HEK293T (cell line): ENCODE measurements around the gene KBTBD13.

Experiments
- CTCF ChIA-PET: fragments of 350-600 bp; formaldehyde crosslinking; extraction: SDS; loops from one replicate; lab custom pipeline; 2021; ENCODE audit warnings: antibody characterized with exemption, inconsistent platforms; lab: Yijun Ruan, JAX
- POLR2A ChIA-PET: fragments of 350-600 bp; formaldehyde crosslinking; extraction: SDS; loops from one replicate; lab custom pipeline; 2020; ENCODE audit warnings: antibody characterized with exemption, inconsistent platforms; lab: Yijun Ruan, JAX
- DNase-seq: peaks from one replicate; pipeline ENCODE4 v3.0.0; 2012; ENCODE audit warnings: mixed read lengths; ENCODE audit errors: extremely low spot score
- ARNT ChIP-seq: fragments of 450-650 bp; IDR thresholded peaks from 2 replicates; pipeline ENCODE4 v1.6.1; 2017; ENCODE audit warnings: mild to moderate bottlenecking
- BHLHE40 ChIP-seq: fragments of 450-650 bp; IDR thresholded peaks from 2 replicates; pipeline ENCODE4 v1.6.1; 2016; ENCODE audit warnings: mild to moderate bottlenecking, moderate library complexity, borderline replicate concordance
- CTBP1 ChIP-seq: fragments of 450-650 bp; IDR thresholded peaks from 2 replicates; pipeline ENCODE4 v1.6.1; 2016; ENCODE audit warnings: borderline replicate concordance
- ELF4 ChIP-seq: fragments of 450-650 bp; IDR thresholded peaks from 2 replicates; pipeline ENCODE4 v1.6.1; 2017; ENCODE audit warnings: antibody characterized with exemption
- FOXA1 ChIP-seq: fragments of 450-650 bp; IDR thresholded peaks from 2 replicates; pipeline ENCODE4 v1.6.1; 2016; ENCODE audit warnings: mild to moderate bottlenecking
- FOXK2 ChIP-seq: fragments of 450-650 bp; IDR thresholded peaks from 2 replicates; pipeline ENCODE4 v1.6.1; 2016; ENCODE audit warnings: mild to moderate bottlenecking
- FOXM1 ChIP-seq: fragments of 450-650 bp; IDR thresholded peaks from 2 replicates; pipeline ENCODE4 v1.6.1; 2017; ENCODE audit warnings: mild to moderate bottlenecking, borderline replicate concordance
- HDGF ChIP-seq: fragments of 450-650 bp; IDR thresholded peaks from 2 replicates; pipeline ENCODE4 v1.6.1; 2017; ENCODE audit warnings: antibody characterized with exemption, borderline replicate concordance
- L3MBTL2 ChIP-seq: fragments of 450-650 bp; conservative IDR thresholded peaks from 2 replicates; pipeline ENCODE4 v1.6.1; 2016; ENCODE audit warnings: mild to moderate bottlenecking
- LEF1 ChIP-seq: fragments of 450-650 bp; IDR thresholded peaks from 2 replicates; pipeline ENCODE4 v1.6.1; 2017; ENCODE audit warnings: mild to moderate bottlenecking, borderline replicate concordance
- NFRKB ChIP-seq: fragments of 450-650 bp; IDR thresholded peaks from 2 replicates; pipeline ENCODE4 v1.6.1; 2016; ENCODE audit warnings: mild to moderate bottlenecking, moderate library complexity
- SP1 ChIP-seq: fragments of 450-650 bp; IDR thresholded peaks from 2 replicates; pipeline ENCODE4 v1.6.1; 2017
- SUZ12 ChIP-seq: fragments of 450-650 bp; IDR thresholded peaks from 2 replicates; pipeline ENCODE4 v1.6.1; 2016; ENCODE audit warnings: mild to moderate bottlenecking
- TARDBP ChIP-seq: fragments of 450-650 bp; IDR thresholded peaks from 2 replicates; pipeline ENCODE4 v1.6.1; 2016
- ZNF384 ChIP-seq: fragments of 450-650 bp; IDR thresholded peaks from 2 replicates; pipeline ENCODE4 v1.6.1; 2016
- TF ChIP-seq, protein P1 (sequence below): fragments of 450-650 bp; IDR thresholded peaks from 2 replicates; pipeline ENCODE4 v1.6.1; 2016

The KBTBD13 gene

DNA sequence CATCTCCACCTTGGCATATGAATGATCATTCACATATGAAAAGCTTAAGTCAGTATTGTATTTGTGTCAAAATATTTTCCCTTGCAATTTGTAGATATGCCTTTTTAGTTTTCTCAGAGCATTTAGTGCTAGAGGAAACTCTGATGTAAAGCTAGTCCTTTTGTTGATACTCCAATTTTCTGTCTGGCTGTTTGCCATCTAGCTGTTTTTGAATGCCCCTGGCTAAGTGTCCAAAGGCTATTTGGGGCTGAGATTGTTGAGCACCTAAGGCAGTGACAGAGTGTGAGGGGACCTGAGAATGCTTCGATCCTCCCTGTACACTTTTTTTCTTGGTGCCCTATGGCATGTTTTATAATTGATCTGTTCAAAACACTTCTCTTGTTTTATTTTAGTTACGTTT, 28.3 kb upstream of the KBTBD13 start:
- ChIA-PET CTCF (interaction anchor here (1.5 kb wide), 1 partner anchor 53 kb away, joined by 5 read pairs; no protein-coding TSS in a partner anchor), POLR2A (no interaction called here)
- no peak for DNase-seq
- TF ChIP-seq, protein P1, sequence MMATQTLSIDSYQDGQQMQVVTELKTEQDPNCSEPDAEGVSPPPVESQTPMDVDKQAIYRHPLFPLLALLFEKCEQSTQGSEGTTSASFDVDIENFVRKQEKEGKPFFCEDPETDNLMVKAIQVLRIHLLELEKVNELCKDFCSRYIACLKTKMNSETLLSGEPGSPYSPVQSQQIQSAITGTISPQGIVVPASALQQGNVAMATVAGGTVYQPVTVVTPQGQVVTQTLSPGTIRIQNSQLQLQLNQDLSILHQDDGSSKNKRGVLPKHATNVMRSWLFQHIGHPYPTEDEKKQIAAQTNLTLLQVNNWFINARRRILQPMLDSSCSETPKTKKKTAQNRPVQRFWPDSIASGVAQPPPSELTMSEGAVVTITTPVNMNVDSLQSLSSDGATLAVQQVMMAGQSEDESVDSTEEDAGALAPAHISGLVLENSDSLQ, result no peak
- TF ChIP-seq TARDBP (no peak), FOXM1 (no peak), FOXA1 (no peak), ARNT (no peak)

DNA sequence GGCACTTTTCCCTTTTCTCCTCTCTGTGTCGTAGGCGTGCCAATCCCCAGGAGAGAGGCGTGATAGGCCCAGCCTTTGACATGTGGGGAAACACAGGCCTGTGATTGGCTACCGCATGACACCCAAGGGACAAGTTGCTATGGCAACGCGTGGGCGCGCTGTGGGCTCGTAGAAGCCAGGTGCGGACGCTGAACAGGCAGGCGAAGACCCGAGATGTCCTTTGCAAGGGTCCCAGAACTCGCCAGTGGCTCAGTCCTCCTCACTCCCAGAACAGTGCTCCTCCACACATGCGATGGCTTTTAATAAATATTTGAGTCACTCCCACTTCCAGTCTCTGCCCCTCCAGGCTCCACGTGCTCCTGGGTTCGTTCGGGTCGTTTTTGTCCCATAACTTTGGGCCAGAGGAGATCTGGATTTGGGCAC, 27.1 kb upstream of the KBTBD13 start:
- POLR2A ChIA-PET, result no interaction called here
- CTCF ChIA-PET, result interaction anchor here (1.5 kb wide), 1 partner anchor 52 kb away, joined by 5 read pairs; no protein-coding TSS in a partner anchor
- peak; percentile 90 for TF ChIP-seq L3MBTL2
- TF ChIP-seq FOXA1, result no peak
- TF ChIP-seq, protein P1, result peak; percentile 89
- DNase-seq, result peak; percentile 93

DNA sequence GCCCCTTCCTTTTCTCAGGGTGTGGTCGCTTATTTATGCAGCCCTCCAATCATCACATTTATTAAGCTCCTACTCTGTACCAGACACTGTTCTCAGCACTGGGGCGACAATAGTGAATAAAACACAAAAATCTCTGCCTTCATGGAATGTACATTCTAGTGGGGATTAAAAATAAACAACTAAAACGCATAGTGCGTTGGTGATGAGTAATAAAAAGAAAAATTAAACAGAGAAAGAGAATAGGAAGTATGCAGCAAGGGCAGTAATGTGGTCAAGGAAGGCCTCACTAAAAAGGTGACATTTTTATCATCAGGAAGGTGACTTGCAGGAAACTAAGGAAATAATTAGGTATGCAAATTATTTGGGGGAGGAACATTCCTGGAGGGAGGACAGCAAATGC, 26.3 kb upstream of the KBTBD13 start:
- TF ChIP-seq SP1 (no peak), FOXA1 (no peak), SUZ12 (no peak), BHLHE40 (no peak), LEF1 (no peak), ZNF384 (no peak)
- POLR2A ChIA-PET, result no interaction called here
- CTCF ChIA-PET, result interaction anchor here (0.9 to 1.4 kb wide), 2 partner anchors 33 to 51 kb away, joined by 4 to 5 read pairs; no protein-coding TSS in a partner anchor
- DNase-seq, result no peak

DNA sequence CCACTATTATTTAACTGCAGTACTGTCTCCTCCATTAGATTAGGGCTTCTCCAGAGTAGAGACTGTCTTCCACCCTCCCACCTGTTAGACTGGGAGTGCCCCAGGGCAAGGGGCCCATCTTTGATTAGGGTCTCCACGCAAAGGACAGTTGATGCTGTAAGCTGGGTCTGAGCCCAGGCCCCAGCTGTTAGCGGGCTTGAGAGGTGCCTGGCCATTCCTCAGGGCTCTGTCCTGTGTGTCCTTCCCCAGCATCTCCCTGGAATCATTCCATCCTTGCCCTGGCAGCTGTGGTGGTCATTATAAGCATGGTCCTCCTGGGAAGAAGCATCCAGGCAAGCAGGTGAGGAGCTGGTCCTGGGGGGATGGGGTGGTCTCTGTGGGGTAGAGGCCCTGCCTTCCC, 25.3 kb upstream of the KBTBD13 start:
- POLR2A ChIA-PET, result no interaction called here
- no peak for DNase-seq
- CTCF ChIA-PET, result interaction anchor here (0.6 to 1.4 kb wide), 2 partner anchors 50 to 268 kb away, joined by 5 to 8 read pairs; no protein-coding TSS in a partner anchor
- TF ChIP-seq ZNF384, result no peak
- TF ChIP-seq ELF4, result no peak
- TF ChIP-seq CTBP1, result no peak
- TF ChIP-seq FOXM1, result no peak
- no peak for TF ChIP-seq BHLHE40
- no peak for TF ChIP-seq SUZ12
- no peak for TF ChIP-seq ARNT
- TF ChIP-seq SP1, result no peak
- no peak for TF ChIP-seq TARDBP
- no peak for TF ChIP-seq FOXA1
- no peak for TF ChIP-seq L3MBTL2
- TF ChIP-seq FOXK2, result no peak
- no peak for TF ChIP-seq HDGF
- TF ChIP-seq, protein P1, result no peak
- no peak for TF ChIP-seq NFRKB
- TF ChIP-seq LEF1, result no peak

DNA sequence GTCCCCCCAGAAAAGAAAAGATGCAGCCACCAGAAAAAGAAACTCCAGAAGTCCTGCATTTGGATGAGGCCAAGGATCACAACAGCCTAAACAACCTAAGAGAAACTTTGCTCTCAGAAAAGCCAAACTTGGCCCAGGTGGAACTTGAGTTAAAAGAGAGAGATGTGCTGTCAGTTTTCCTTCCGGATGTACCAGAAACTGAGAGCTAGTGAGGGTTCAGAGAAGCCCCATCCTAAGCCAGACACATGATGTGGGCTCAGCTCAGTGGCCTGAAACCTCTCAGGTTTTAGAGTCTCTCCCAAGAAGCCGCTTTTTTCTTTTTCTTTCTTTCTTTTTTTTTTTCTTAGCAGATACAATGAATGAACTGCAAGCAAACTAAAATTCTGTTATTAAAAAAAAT, 23.6 kb upstream of the KBTBD13 start:
- POLR2A ChIA-PET, result interaction anchor here (1.2 kb wide), 1 partner anchor 30 kb away, joined by 4 read pairs; no protein-coding TSS in a partner anchor
- TF ChIP-seq FOXA1 (no peak), HDGF (no peak), ARNT (no peak), L3MBTL2 (no peak), TARDBP (no peak), ELF4 (no peak), BHLHE40 (no peak), ZNF384 (no peak), SP1 (no peak), SUZ12 (no peak), NFRKB (no peak), FOXM1 (no peak), LEF1 (no peak), CTBP1 (no peak), FOXK2 (no peak)
- TF ChIP-seq, protein P1, result no peak
- DNase-seq, result no peak
- CTCF ChIA-PET, result interaction anchor here (2.8 to 3.4 kb wide), 2 partner anchors 30 to 48 kb away, joined by 14 to 15 read pairs; no protein-coding TSS in a partner anchor
